Upper lobe of left lung (tissue), 4 donors: ENCODE data around the gene KRT2.

Source experiments
- POLR2A ChIP-seq, 4 donors: fragments of 450-650 bp; IDR thresholded peaks; one replicate each; pipeline ENCODE4 v1.5.1; 2016 to 2017; ENCODE audit warnings: antibody characterized with exemption in 4 of 4, mild to moderate bottlenecking in 2 of 4
- TF ChIP-seq, protein P1 (sequence below), 6 experiments: fragments of 450-650 bp in 4 of 6; fragments of 200-600 bp in 2 of 6; sonication (generic) in 2 of 6; IDR thresholded peaks; one replicate each; pipeline ENCODE4 v1.5.1; 2016 to 2019; ENCODE audit warnings: antibody characterized with exemption in 6 of 6

DNA sequence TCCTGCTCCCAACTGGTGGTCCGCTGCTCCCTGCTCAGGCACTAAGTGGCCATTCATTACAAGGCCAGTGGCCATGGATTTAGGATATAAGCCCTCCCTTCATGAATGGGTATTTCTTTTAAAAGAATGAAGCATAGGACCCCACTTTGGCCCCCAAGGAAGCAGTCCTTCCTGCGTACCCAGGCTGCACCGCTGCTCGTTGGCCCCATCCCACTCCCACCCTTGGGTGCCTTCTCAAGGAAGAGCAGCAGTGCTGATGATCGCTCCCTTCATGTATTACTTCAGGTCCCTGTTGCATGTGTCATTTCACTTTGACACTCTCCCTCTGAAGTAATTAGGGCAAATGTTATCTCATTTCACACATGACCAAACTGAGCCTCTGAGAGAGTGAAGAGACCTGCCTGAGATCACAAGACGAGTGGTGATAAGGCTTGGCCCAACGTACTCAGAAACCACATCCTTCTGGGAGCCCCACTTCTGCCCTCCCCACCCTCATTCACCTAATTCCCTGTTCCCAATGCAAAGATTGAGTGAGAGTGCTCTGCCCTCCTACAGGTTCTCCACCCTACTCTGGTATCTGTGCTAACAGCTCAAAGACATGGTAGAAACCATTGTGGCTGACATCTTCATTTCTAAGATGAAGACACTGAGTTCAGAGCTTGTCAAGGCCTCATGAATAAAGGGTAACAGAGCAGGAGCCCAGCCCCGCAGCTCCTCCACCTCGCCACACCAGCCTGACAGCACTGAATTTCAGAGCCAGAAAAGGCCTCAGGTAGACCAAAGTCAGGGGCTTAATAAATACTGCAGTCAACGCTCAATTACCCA, 10.3 kb upstream of the KRT2 start:
- TF ChIP-seq, protein P1, sequence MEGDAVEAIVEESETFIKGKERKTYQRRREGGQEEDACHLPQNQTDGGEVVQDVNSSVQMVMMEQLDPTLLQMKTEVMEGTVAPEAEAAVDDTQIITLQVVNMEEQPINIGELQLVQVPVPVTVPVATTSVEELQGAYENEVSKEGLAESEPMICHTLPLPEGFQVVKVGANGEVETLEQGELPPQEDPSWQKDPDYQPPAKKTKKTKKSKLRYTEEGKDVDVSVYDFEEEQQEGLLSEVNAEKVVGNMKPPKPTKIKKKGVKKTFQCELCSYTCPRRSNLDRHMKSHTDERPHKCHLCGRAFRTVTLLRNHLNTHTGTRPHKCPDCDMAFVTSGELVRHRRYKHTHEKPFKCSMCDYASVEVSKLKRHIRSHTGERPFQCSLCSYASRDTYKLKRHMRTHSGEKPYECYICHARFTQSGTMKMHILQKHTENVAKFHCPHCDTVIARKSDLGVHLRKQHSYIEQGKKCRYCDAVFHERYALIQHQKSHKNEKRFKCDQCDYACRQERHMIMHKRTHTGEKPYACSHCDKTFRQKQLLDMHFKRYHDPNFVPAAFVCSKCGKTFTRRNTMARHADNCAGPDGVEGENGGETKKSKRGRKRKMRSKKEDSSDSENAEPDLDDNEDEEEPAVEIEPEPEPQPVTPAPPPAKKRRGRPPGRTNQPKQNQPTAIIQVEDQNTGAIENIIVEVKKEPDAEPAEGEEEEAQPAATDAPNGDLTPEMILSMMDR (IDR thresholded peaks at IDR 0.05) = no peak
- TF ChIP-seq POLR2A (IDR thresholded peaks at IDR 0.05) = no peak
